ENCODE data around the gene ASTN2.

ASTN2 gene

GRCh38 chr9:117434566-117434965 lies 19.7 kb upstream of the ASTN2 start:
- no peak for TF ChIP-seq CTCF (IDR thresholded peaks at IDR 0.05; ENCODE audit: low read depth, low read length, missing control alignments)
- DNase-seq (ENCODE audit: extremely low read depth, low read depth), result no peak
- H3K4me3 ChIP-seq (replicated peaks; ENCODE audit: low read depth, low read length), result no peak overlapping the region

GRCh38 chr9:117430813-117431212 lies 16.0 kb upstream of the ASTN2 start:
- no peak for TF ChIP-seq CTCF (IDR thresholded peaks at IDR 0.05; ENCODE audit: low read depth, low read length, missing control alignments)
- no peak for DNase-seq (ENCODE audit: extremely low read depth, low read depth)
- no peak overlapping the region for H3K4me3 ChIP-seq (replicated peaks; ENCODE audit: low read depth, low read length)

GRCh38 chr9:117427357-117427913 lies 12.6 kb upstream of the ASTN2 start:
- DNase-seq (ENCODE audit: extremely low read depth, low read depth), result no peak
- no peak for TF ChIP-seq CTCF (IDR thresholded peaks at IDR 0.05; ENCODE audit: low read depth, low read length, missing control alignments)
- no peak overlapping the region for H3K4me3 ChIP-seq (replicated peaks; ENCODE audit: low read depth, low read length)

GRCh38 chr9:117425566-117425965 lies 10.7 kb upstream of the ASTN2 start:
- H3K4me3 ChIP-seq (replicated peaks; ENCODE audit: low read depth, low read length), result no peak overlapping the region
- no peak for DNase-seq (ENCODE audit: extremely low read depth, low read depth)
- TF ChIP-seq CTCF (IDR thresholded peaks at IDR 0.05; ENCODE audit: low read depth, low read length, missing control alignments), result no peak

GRCh38 chr9:117424291-117424690 lies 9.4 kb upstream of the ASTN2 start:
- H3K4me3 ChIP-seq (replicated peaks; ENCODE audit: low read depth, low read length), result no peak overlapping the region
- DNase-seq (ENCODE audit: extremely low read depth, low read depth), result no peak
- TF ChIP-seq CTCF (IDR thresholded peaks at IDR 0.05; ENCODE audit: low read depth, low read length, missing control alignments), result no peak

- H3K4me3 ChIP-seq (replicated peaks; ENCODE audit: low read depth, low read length), result no peak overlapping the region
- no peak for TF ChIP-seq CTCF (IDR thresholded peaks at IDR 0.05; ENCODE audit: low read depth, low read length, missing control alignments)
- DNase-seq (ENCODE audit: extremely low read depth, low read depth), result no peak
These were observed 3.3 kb upstream of the ASTN2 start for GRCh38 chr9:117418111-117418510.

GRCh38 chr9:117416856-117417255 lies 2.0 kb upstream of the ASTN2 start:
- DNase-seq (ENCODE audit: extremely low read depth, low read depth), result no peak
- no peak for TF ChIP-seq CTCF (IDR thresholded peaks at IDR 0.05; ENCODE audit: low read depth, low read length, missing control alignments)
- no peak overlapping the region for H3K4me3 ChIP-seq (replicated peaks; ENCODE audit: low read depth, low read length)

Data from HFF-Myc (cell line).